ENCODE measurements around the gene TMEM147.

TMEM147 gene

DNA sequence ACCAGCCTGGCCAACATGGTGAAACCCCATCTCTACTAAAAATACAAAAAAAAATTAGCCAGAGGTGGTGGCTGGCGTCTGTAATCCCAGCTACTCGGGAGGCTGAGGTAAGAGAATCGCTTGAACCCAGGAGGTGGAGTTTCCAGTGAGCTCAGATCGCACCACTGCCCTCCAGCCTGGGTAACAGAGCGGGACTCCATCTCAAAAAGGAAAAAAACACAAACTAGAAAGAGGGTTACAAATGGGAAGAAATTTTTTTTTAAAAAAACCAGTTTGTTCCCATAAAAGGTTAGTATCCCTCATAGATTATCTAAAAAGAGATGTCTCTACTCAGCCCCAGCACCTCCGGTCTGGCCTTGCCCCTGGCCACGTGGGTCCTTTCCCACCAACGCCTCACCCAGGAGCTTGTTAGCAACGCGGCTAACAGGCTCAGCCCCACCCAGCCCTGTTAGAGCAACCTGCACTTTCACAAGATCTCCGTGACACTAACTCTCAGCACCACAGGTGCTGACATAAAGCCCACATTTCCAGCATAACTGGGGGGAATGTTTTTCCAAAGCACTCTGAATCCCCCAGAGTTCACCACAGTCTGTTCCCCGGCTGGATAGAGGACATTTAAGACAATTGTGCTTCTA lies 36.3 kb upstream of the TMEM147 start:
- Histone ChIP-seq H3K9me3 (ENCODE audit: control insufficient read depth in 5 of 5, low read length in 5 of 5) (no peaks in the 10 kb centered on the region), H3K9ac (ENCODE audit: low read length in 5 of 5) (no peak overlapping the region), H3K27ac (ENCODE audit: low read depth, low read length) (no peak overlapping the region), H3K36me3 (ENCODE audit: control insufficient read depth in 5 of 5, insufficient read depth in 5 of 5, low read length in 5 of 5) (no peaks in the 10 kb centered on the region), H3K4me1 (ENCODE audit: control insufficient read depth in 5 of 5, insufficient read depth in 5 of 5, low read length in 5 of 5) (peaks cover 0 to 17% (median 13%) of the 10 kb centered on the region in 5 donors), H3K27me3 (ENCODE audit: control insufficient read depth in 5 of 5, insufficient read depth in 4 of 5, low read length in 5 of 5) (peaks cover 49 to 66% (median 49%) of the 10 kb centered on the region in 5 donors), H3K4me3 (ENCODE audit: low read depth in 1 of 5, low read length in 5 of 5) (peak overlapping the region in 1 of 5 donors; percentile 50)

DNA sequence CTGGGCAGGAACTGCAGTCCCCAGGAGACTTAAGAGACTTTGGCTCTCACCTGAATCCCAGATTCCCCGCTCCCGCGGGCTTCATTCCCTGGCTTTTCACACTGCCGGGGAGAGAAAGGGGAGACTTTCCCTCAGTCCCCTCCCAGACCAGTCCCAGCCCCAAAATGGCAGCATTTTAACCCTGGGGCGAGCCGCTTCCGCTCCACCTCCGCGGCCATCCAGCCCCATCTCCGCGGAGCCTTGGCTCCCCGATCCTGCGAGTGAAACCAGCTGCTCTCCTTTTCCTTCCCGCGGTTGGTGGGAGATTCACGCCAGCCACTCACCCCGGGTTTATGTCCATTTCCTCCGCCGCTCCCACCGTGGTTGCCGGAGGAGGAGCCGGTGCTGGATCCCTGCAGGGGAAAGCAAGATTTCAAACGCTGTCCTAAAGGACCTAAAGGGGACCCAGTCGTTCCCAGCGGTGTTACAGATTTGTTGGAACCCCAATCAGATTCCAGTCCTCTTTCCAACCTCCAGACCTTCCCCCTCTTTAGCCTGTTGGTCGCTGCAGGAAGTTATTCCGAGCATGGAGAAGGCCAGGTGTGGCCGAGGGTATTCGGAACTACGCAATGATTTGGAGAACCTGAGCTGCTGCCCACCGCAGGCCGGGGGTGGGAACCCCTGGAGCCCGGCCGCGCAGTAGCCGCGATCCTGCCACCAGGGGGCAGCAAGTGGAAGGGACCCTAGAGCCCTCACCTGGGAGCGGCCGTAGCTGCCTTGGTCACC lies 35.4 kb upstream of the TMEM147 start:
- Histone ChIP-seq H3K9me3 (ENCODE audit: control insufficient read depth in 5 of 5, low read length in 5 of 5) (no peaks in the 10 kb centered on the region), H3K4me1 (ENCODE audit: control insufficient read depth in 5 of 5, insufficient read depth in 5 of 5, low read length in 5 of 5) (peaks cover 0 to 20% (median 13%) of the 10 kb centered on the region in 5 donors), H3K27me3 (ENCODE audit: control insufficient read depth in 5 of 5, insufficient read depth in 4 of 5, low read length in 5 of 5) (peaks cover 50 to 70% (median 54%) of the 10 kb centered on the region in 5 donors), H3K36me3 (ENCODE audit: control insufficient read depth in 5 of 5, insufficient read depth in 5 of 5, low read length in 5 of 5) (no peaks in the 10 kb centered on the region), H3K27ac (ENCODE audit: low read depth, low read length) (no peak overlapping the region), H3K4me3 (ENCODE audit: low read depth in 1 of 5, low read length in 5 of 5) (peak overlapping the region; percentile 26 to 61 (median 50)), H3K9ac (ENCODE audit: low read length in 5 of 5) (peak overlapping the region in 1 of 5 donors; percentile 58)

DNA sequence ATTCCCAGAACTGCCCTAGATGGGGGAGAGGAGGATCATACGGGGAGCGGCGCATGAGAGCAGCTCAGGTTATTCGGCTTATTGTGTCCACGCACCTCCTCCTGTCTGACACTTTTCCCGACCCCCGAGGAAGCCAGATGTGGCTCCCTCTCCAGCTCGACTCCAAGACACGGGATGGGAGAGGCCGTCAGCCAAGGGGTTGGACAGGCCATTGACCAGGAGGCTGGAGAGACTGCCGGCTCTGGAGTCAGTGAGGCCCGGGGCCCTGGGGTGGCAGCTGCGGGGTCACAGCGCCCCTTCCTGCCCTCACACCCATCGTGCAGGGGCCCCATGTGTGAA lies 34.8 kb upstream of the TMEM147 start:
- Histone ChIP-seq H3K27ac (ENCODE audit: low read depth, low read length) (no peak overlapping the region), H3K36me3 (ENCODE audit: control insufficient read depth in 5 of 5, insufficient read depth in 5 of 5, low read length in 5 of 5) (no peaks in the 10 kb centered on the region), H3K9ac (ENCODE audit: low read length in 5 of 5) (no peak overlapping the region), H3K9me3 (ENCODE audit: control insufficient read depth in 5 of 5, low read length in 5 of 5) (no peaks in the 10 kb centered on the region), H3K4me3 (ENCODE audit: low read depth in 1 of 5, low read length in 5 of 5) (peak overlapping the region in 2 of 5 donors; percentile 50 to 54), H3K4me1 (ENCODE audit: control insufficient read depth in 5 of 5, insufficient read depth in 5 of 5, low read length in 5 of 5) (peaks cover 0 to 20% (median 13%) of the 10 kb centered on the region in 5 donors), H3K27me3 (ENCODE audit: control insufficient read depth in 5 of 5, insufficient read depth in 4 of 5, low read length in 5 of 5) (peaks cover 47 to 64% (median 54%) of the 10 kb centered on the region in 5 donors)

DNA sequence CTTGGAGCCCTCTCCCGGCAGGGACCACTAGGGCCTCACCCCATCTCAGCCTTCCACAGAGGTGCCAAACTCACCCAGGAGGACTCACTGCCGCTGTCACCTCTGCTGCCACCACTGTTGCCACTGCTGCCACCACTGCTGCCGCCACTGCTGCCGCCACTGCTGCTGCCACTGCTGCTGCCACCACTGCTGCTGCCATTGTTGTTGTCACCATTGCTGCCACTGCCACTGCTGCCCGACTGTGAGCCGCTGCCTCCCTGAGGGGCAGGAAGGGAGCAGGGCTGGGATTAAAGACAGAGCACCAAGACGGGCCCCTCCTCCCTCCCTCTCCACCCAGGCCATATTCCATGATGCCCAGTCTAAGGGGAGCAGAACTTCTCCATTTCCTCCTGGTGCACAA lies 34.1 kb upstream of the TMEM147 start:
- H3K27me3 ChIP-seq (ENCODE audit: control insufficient read depth in 5 of 5, insufficient read depth in 4 of 5, low read length in 5 of 5) = peaks cover 46 to 57% (median 54%) of the 10 kb centered on the region in 5 donors
- no peak overlapping the region for H3K9ac ChIP-seq (ENCODE audit: low read length in 5 of 5)
- no peaks in the 10 kb centered on the region for H3K9me3 ChIP-seq (ENCODE audit: control insufficient read depth in 5 of 5, low read length in 5 of 5)
- H3K36me3 ChIP-seq (ENCODE audit: control insufficient read depth in 5 of 5, insufficient read depth in 5 of 5, low read length in 5 of 5) = no peaks in the 10 kb centered on the region
- no peak overlapping the region for H3K27ac ChIP-seq (ENCODE audit: low read depth, low read length)
- peaks cover 0 to 20% (median 13%) of the 10 kb centered on the region in 5 donors for H3K4me1 ChIP-seq (ENCODE audit: control insufficient read depth in 5 of 5, insufficient read depth in 5 of 5, low read length in 5 of 5)
- H3K4me3 ChIP-seq (ENCODE audit: low read depth in 1 of 5, low read length in 5 of 5) = no peak overlapping the region

DNA sequence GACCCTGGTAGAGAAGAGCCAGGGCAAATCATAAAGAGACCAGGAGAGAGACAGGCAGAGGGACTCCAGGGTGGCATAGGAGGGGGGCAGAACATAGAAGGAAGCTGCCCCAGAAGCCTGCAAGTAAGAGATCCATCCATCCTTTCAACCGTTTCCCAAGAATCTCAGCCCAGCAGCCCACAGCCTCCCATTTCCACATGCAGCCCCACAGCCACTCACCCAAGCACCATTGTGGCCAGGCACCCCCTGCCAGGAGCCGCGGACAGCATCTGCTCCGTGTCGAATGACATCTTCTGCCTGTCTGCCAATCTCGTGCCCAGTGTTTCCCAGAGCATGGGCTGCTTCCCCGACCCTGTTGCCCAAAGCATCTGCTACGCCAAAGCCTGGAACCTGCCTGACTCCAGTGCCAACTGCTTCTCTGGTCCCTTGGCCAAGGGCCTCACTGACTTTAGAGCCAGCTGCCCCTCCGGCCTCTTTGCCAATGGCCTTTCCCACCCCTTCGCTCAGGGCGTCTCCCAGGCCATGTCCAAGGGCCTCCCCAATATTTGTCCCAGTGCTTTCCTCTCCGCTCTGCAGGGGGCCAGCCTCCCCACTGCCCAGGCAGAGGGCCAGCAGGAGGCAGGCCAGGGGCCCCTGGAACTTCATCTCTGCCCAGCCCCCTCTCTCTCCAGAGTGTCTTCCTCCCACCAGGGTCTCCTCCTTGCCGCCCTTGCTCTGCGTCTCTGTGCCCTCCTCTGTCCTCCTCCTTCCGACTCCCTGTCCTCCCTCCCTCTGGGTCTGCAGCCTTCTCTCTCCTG lies 32.4 kb upstream of the TMEM147 start:
- Histone ChIP-seq H3K27ac (ENCODE audit: low read depth, low read length) (no peak overlapping the region), H3K9me3 (ENCODE audit: control insufficient read depth in 5 of 5, low read length in 5 of 5) (no peaks in the 10 kb centered on the region), H3K36me3 (ENCODE audit: control insufficient read depth in 5 of 5, insufficient read depth in 5 of 5, low read length in 5 of 5) (no peaks in the 10 kb centered on the region), H3K27me3 (ENCODE audit: control insufficient read depth in 5 of 5, insufficient read depth in 4 of 5, low read length in 5 of 5) (peaks cover 32 to 52% (median 46%) of the 10 kb centered on the region in 5 donors), H3K9ac (ENCODE audit: low read length in 5 of 5) (no peak overlapping the region), H3K4me3 (ENCODE audit: low read depth in 1 of 5, low read length in 5 of 5) (no peak overlapping the region), H3K4me1 (ENCODE audit: control insufficient read depth in 5 of 5, insufficient read depth in 5 of 5, low read length in 5 of 5) (peaks cover 0 to 20% (median 13%) of the 10 kb centered on the region in 5 donors)

DNA sequence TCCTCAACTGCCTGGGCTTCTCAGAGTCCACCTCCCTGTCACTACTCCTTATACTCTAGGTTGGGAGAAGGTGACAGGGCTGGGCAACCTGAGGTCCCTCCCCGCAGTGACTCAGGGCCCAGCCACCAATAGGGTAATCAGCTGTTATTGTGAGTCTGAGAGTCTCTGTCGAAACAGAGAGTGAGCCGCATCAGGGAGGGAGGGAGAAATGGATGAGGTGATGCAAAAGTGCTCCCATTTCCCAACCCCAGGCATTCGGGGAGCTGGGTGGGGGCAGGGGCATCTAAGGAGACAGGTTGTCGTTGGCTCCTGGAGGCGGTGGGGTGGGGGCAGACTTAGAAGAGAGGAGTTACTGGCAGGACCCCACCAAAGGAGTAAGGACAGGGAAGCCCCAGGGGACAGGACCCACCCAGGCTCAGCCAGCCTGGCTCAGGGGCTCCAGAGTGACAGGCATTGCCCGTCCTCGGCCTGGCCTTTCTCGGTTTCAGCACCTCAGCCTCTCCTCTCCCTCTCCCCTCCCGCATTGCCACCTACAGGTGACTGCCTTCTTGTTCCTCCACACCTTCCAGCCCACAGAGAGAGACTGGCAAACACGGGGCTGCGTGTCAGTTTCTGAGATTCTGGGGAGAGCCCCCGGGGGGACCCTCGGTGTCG lies 31.7 kb upstream of the TMEM147 start, which contains the start of gene DMKN:
DMKN (minus strand) TSS at position 22 of the 654 bp plus-strand sequence. CDS start 174 bp downstream, outside the sequence.
- Histone ChIP-seq H3K4me3 (ENCODE audit: low read depth in 1 of 5, low read length in 5 of 5) (no peak within 1 kb of the TSS), H3K4me1 (ENCODE audit: control insufficient read depth in 5 of 5, insufficient read depth in 5 of 5, low read length in 5 of 5) (peaks cover 0 to 20% (median 13%) of the 10 kb centered on the region in 5 donors), H3K9ac (ENCODE audit: low read length in 5 of 5) (no peak within 1 kb of the TSS), H3K9me3 (ENCODE audit: control insufficient read depth in 5 of 5, low read length in 5 of 5) (no peaks in the 10 kb centered on the region), H3K36me3 (ENCODE audit: control insufficient read depth in 5 of 5, insufficient read depth in 5 of 5, low read length in 5 of 5) (no peaks in the 10 kb centered on the region), H3K27ac (ENCODE audit: low read depth, low read length) (no peak within 1 kb of the TSS), H3K27me3 (ENCODE audit: control insufficient read depth in 5 of 5, insufficient read depth in 4 of 5, low read length in 5 of 5) (peaks cover 32 to 48% (median 45%) of the 10 kb centered on the region in 5 donors)

DNA sequence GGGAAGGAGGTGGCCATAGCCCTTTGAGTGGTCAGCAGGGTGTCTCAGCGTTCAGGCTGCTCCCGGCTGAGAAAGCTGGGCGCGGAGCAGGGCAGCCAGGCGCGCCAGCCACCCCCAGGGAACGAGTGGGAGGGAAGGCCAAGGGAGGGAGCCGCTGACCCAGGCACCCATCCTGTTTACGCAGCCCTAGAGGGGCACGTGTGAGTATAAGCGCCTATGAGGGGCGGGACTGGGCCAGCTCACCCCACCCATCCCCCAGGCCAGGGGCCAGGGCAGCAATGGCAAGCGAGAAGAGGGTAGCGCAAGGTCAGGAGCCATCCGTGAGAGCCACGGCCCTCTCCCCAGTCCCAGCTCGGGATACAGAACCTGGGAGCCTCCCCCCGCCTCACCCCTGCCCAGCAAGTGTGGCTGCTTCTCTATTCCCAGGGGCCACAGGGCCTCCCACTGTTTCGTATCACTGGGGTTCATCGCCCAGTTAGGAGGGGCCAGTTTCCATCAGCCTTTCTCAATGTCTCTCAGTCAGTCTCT lies 31.1 kb upstream of the TMEM147 start:
- Histone ChIP-seq H3K9ac (ENCODE audit: low read length in 5 of 5) (no peak overlapping the region), H3K9me3 (ENCODE audit: control insufficient read depth in 5 of 5, low read length in 5 of 5) (no peaks in the 10 kb centered on the region), H3K4me1 (ENCODE audit: control insufficient read depth in 5 of 5, insufficient read depth in 5 of 5, low read length in 5 of 5) (peaks cover 0 to 19% (median 13%) of the 10 kb centered on the region in 5 donors), H3K27ac (ENCODE audit: low read depth, low read length) (no peak overlapping the region), H3K36me3 (ENCODE audit: control insufficient read depth in 5 of 5, insufficient read depth in 5 of 5, low read length in 5 of 5) (no peaks in the 10 kb centered on the region), H3K4me3 (ENCODE audit: low read depth in 1 of 5, low read length in 5 of 5) (no peak overlapping the region), H3K27me3 (ENCODE audit: control insufficient read depth in 5 of 5, insufficient read depth in 4 of 5, low read length in 5 of 5) (peaks cover 28 to 44% (median 43%) of the 10 kb centered on the region in 5 donors)

DNA sequence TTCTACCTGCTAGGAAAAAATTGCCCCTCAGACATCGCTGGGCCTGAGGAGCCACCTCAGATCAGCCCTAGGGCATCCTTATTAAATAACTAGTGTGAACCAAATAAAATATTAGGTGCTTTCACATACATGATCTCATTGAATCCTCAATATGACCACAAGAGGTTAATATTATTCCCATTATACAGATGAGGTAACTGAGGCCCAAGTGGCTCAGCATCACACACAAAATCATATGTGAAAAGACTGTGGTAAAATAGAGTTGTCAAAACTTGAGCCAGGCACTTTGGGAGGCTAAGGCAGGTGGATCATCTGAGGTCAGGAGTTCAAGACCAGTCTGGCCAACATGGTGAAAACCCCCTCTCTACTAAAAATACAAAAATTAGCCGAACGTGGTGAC lies 29.1 kb upstream of the TMEM147 start:
- Histone ChIP-seq H3K4me3 (ENCODE audit: low read depth in 1 of 5, low read length in 5 of 5) (no peak overlapping the region), H3K36me3 (ENCODE audit: control insufficient read depth in 5 of 5, insufficient read depth in 5 of 5, low read length in 5 of 5) (no peaks in the 10 kb centered on the region)

DNA sequence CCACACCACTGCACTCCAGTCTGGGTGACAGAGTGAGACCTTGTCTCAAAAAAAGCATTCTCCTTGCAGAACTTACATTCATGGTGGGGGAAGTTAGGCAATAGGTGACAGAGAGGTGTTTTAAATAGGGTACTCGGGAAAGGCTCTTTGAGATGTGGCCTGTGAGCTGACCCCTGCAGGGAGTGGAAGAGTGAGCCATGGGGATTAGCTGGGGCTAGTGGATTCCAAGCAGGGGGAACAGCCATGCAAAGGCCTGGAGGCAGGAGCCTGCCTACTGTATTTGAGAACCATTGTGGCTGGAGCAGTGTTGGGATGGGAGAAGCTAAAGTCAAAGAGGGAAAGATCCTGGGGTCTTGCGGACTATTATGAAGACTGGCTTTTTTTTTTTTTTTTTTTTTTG lies 28.1 kb upstream of the TMEM147 start:
- no peaks in the 10 kb centered on the region for H3K36me3 ChIP-seq (ENCODE audit: control insufficient read depth in 5 of 5, insufficient read depth in 5 of 5, low read length in 5 of 5)

More for the DNA sequence above, 29.1 kb upstream of the TMEM147 start:
- Histone ChIP-seq H3K27ac (ENCODE audit: low read depth, low read length) (no peak overlapping the region), H3K9me3 (ENCODE audit: control insufficient read depth in 5 of 5, low read length in 5 of 5) (no peaks in the 10 kb centered on the region), H3K4me1 (ENCODE audit: control insufficient read depth in 5 of 5, insufficient read depth in 5 of 5, low read length in 5 of 5) (peaks cover 0 to 6% (median 0%) of the 10 kb centered on the region in 5 donors), H3K27me3 (ENCODE audit: control insufficient read depth in 5 of 5, insufficient read depth in 4 of 5, low read length in 5 of 5) (peaks cover 16 to 32% (median 25%) of the 10 kb centered on the region in 5 donors), H3K9ac (ENCODE audit: low read length in 5 of 5) (no peak overlapping the region)

More for the DNA sequence above, 28.1 kb upstream of the TMEM147 start:
- Histone ChIP-seq H3K4me3 (ENCODE audit: low read depth in 1 of 5, low read length in 5 of 5) (no peak overlapping the region), H3K27me3 (ENCODE audit: control insufficient read depth in 5 of 5, insufficient read depth in 4 of 5, low read length in 5 of 5) (peaks cover 12 to 28% (median 20%) of the 10 kb centered on the region in 5 donors), H3K9ac (ENCODE audit: low read length in 5 of 5) (no peak overlapping the region), H3K4me1 (ENCODE audit: control insufficient read depth in 5 of 5, insufficient read depth in 5 of 5, low read length in 5 of 5) (peaks cover 0 to 6% (median 0%) of the 10 kb centered on the region in 5 donors), H3K9me3 (ENCODE audit: control insufficient read depth in 5 of 5, low read length in 5 of 5) (no peaks in the 10 kb centered on the region), H3K27ac (ENCODE audit: low read depth, low read length) (no peak overlapping the region)

Measured in subcutaneous abdominal adipose tissue (tissue), 5 donors.